Measurements from ENCODE around the gene FBXL19.

Gene FBXL19

DNA sequence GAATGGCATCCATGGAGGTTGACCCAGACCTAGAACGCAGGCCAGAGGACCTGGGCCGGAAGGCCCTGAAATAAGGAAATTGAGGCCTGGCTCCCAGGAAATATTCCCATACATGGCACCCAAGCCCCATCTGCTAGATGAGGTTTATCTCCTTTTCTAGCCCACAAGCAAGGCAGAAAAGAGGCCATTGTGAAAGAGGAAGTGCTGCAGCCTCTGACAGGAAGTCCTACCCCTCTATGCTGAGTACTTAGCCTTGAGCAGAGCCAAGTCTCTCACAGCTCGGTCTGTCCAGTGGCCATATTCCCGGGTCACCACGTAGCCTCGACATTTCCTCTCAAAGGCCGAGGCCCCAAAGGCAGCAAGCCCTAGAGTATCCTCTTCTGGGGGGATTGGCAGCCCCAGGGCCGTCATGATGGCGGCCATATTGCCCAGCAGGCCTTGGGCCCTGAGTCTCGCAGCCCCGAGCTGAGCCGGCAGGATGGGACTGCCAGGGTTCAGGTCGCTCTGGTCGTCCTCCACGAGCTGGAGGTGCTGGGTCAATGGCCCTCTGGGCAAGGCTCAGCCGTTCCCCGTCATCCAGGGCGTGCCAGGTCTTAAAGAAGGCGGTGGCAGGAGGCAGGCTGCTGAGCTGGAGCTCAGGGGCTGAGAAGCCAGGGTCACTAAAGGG lies 19.1 kb upstream of the FBXL19 start:
- TF ChIP-seq, protein P1, sequence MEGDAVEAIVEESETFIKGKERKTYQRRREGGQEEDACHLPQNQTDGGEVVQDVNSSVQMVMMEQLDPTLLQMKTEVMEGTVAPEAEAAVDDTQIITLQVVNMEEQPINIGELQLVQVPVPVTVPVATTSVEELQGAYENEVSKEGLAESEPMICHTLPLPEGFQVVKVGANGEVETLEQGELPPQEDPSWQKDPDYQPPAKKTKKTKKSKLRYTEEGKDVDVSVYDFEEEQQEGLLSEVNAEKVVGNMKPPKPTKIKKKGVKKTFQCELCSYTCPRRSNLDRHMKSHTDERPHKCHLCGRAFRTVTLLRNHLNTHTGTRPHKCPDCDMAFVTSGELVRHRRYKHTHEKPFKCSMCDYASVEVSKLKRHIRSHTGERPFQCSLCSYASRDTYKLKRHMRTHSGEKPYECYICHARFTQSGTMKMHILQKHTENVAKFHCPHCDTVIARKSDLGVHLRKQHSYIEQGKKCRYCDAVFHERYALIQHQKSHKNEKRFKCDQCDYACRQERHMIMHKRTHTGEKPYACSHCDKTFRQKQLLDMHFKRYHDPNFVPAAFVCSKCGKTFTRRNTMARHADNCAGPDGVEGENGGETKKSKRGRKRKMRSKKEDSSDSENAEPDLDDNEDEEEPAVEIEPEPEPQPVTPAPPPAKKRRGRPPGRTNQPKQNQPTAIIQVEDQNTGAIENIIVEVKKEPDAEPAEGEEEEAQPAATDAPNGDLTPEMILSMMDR (IDR thresholded peaks at IDR 0.05; ENCODE audit: insufficient read depth, low read length, missing control alignments) = no peak
- CTCF ChIA-PET = interaction anchor here (0.6 to 1.8 kb wide), 2 partner anchors 18 to 59 kb away, joined by 3 to 8 read pairs; no protein-coding TSS in a partner anchor
- H3K4me3 ChIP-seq (ENCODE audit: low read depth, low read length) = no peak overlapping the region
- DNase-seq (ENCODE audit: low read depth, low spot score) = no peak
- POLR2A ChIA-PET = interaction anchor here (0.7 kb wide), 1 partner anchor 8 kb away, joined by 3 read pairs; the partner anchor contains the start of gene CTF1

DNA sequence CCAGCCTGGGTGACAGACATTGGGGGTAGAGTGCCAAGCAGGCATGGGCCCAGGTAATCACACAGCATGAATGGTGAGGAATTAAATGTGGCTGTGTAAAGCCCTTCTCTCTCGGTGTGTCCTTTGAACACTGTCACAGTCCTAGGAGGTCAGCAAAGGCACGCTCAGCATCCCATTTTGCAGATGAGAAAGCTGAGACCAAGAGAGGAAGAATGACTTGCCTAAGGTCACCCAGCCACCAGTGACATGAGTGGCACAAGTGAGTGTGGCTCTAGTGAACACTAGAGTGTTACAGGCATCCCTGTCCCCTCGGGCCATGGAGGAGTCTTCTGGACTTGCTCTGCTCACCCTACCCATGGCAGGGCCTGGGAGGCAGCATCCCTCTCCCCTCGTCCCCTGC lies 16.3 kb upstream of the FBXL19 start:
- no peak overlapping the region for H3K4me3 ChIP-seq (ENCODE audit: low read depth, low read length)
- TF ChIP-seq, protein P1 (IDR thresholded peaks at IDR 0.05; ENCODE audit: insufficient read depth, low read length, missing control alignments) = no peak
- POLR2A ChIA-PET = no interaction called here
- CTCF ChIA-PET = interaction anchor here (0.9 to 1.4 kb wide), 4 partner anchors 15 to 92 kb away, joined by 3 to 5 read pairs (median 4); no protein-coding TSS in a partner anchor
- DNase-seq (ENCODE audit: low read depth, low spot score) = no peak

DNA sequence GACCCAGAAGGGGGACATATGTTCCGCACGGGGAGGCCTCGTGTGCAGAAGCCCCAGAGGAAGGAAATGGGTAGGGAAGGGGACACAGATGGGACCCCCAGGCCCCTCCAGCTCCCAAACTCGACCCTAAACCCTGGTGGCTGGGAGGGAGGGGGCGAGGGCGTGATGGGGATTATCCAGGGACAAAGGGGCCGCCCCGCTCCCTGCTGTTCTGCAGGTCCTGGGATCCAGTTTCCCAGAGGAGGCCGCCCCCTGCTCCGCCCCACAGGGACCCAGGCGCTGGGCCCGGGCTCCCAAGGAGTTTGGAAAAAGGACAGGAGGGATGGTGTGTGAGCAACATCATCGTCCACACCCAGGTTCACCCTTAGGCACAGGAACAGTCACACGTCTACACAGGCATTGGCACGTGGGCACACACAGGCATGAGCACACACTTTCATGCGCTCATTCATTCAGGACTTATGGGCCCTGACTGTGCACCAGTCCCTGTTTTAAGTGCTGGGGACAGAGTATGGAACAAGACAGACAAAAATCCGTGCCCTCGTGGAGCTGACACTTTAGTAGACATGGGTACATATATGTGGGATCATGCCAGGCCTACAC lies 12.8 kb upstream of the FBXL19 start:
- ChIA-PET POLR2A (no interaction called here), CTCF (interaction anchor here (1.3 to 7.6 kb wide), 3 partner anchors 9 to 96 kb away, joined by 3 to 41 read pairs (median 3); no protein-coding TSS in a partner anchor)
- H3K4me3 ChIP-seq (ENCODE audit: low read depth, low read length) = no peak overlapping the region
- TF ChIP-seq, protein P1 (IDR thresholded peaks at IDR 0.05; ENCODE audit: insufficient read depth, low read length, missing control alignments) = no peak
- DNase-seq (ENCODE audit: low read depth, low spot score) = no peak

DNA sequence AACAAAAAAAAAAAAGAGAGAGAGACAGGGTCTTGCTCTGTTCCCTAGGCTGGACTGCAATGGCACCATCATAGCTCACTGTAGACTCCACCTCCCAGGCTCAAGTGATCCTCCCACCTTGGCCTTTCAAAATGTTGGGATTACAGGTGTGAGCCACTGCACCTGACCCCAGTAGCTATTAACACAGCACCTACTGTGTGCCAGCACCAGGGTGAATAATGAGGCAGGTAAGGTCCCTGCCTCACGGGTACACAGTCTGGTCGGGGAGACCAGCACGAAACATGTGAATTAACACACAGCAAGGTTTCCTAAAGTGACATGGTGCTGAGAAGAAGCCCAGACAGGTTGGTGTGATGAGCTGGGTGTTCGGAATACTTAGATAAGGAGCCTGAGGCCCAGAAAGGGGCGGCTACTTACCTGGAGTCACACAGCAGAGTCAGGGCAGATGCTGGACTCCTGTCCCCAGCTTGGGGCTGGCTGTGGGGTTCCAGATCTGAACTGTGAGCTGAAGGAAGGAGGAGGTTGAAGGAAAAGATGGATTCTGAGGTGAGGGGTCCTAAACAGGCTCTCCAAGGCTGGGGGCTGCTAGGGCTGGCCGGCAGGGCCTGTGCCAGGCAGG lies 10.5 kb upstream of the FBXL19 start:
- DNase-seq (ENCODE audit: low read depth, low spot score) = no peak
- H3K4me3 ChIP-seq (ENCODE audit: low read depth, low read length) = no peak overlapping the region
- TF ChIP-seq, protein P1 (IDR thresholded peaks at IDR 0.05; ENCODE audit: insufficient read depth, low read length, missing control alignments) = no peak
- CTCF ChIA-PET = interaction anchor here (0.9 to 7.6 kb wide), 3 partner anchors 11 to 71 kb away, joined by 4 to 41 read pairs (median 9); no protein-coding TSS in a partner anchor
- POLR2A ChIA-PET = no interaction called here

DNA sequence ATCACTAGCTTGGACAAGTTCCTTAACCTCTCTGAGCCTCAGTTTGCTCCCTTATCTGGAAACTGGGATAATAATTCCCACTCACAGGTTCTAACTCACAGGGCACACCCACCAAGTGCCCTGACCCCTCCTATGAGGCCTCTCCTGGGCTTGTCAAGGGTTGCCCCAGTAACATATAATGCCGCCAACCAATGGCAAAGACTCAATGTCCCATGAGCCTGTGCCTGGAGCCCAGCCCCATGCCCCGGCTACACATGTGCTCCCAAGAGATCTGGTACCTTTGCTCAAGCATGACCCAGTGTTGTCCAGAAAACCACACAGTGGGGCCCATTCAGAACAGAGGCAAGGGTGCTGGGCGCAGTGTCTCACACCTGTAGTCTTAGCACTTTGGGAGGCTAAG lies 8.5 kb upstream of the FBXL19 start:
- DNase-seq (ENCODE audit: low read depth, low spot score) = no peak
- H3K4me3 ChIP-seq (ENCODE audit: low read depth, low read length) = no peak overlapping the region
- ChIA-PET POLR2A (no interaction called here), CTCF (interaction anchor here (7.6 kb wide), 1 partner anchor 13 kb away, joined by 41 read pairs; no protein-coding TSS in a partner anchor)
- TF ChIP-seq, protein P1 (IDR thresholded peaks at IDR 0.05; ENCODE audit: insufficient read depth, low read length, missing control alignments) = no peak

DNA sequence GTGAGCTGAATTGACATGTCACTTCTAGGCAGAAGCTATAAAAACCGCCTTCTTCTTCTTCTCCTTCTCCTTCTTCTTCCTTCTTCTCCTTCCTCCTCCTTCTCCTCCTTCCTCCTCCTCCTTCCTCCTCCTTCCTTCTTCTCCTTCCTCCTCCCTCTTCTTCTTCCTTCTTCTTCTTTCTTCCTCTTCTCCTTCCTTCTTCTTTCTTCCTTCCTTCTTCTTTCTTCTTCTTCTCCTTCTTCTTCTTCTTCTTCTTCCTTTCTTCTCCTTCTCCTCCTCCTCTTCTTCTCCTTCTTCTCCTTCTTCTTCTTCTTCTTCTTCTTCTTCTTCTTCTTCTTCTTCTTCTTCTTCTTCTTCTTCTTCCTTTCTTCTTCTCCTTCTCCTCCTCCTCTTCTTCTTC lies 4.8 kb upstream of the FBXL19 start:
- ChIA-PET POLR2A (no interaction called here), CTCF (interaction anchor here (1.3 to 5.8 kb wide), 3 partner anchors 12 to 74 kb away, joined by 5 to 77 read pairs (median 6); no protein-coding TSS in a partner anchor)
- TF ChIP-seq, protein P1 (IDR thresholded peaks at IDR 0.05; ENCODE audit: insufficient read depth, low read length, missing control alignments) = no peak
- no peak for DNase-seq (ENCODE audit: low read depth, low spot score)
- H3K4me3 ChIP-seq (ENCODE audit: low read depth, low read length) = no peak overlapping the region
